Endothelial cell of umbilical vein (primary cell): ENCODE measurements around the gene KRTAP4-9. TPM values are rescaled to one million over a fixed set of nuclear protein-coding genes. Genes with fewer than 3 reads are reported as not detected.
"Not testable (repeated sequence)": the region's sequence is repeated elsewhere in the genome, so short reads cannot be mapped to it uniquely, and the experiment has no call there.

ENCODE experiments used
- BruUV-seq: library from RNA; stranded (reverse); fragments of 400-500 nt; replicated peaks from 2 replicates; lab custom pipeline; 2021; lab: Mats Ljungman, UMichigan
- CTCF ChIA-PET: fragments of 300-600, 350-600 bp; sonication (Branson Sonifier 250); formaldehyde crosslinking; loops from one replicate; lab custom pipeline; 2021; ENCODE audit warnings: antibody characterized with exemption, inconsistent platforms; lab: Charles Lee
- POLR2A ChIA-PET: fragments of 300-600, 350-600 bp; sonication (Branson Sonifier 250); formaldehyde crosslinking; loops from one replicate; lab custom pipeline; 2021; ENCODE audit warnings: antibody characterized with exemption, inconsistent platforms; lab: Charles Lee
- DNase-seq: peaks from one replicate; pipeline ENCODE4 v3.0.0-alpha.2; 2011; ENCODE audit warnings: low read depth, low spot score
- FAIRE-seq: peaks from 2 replicates; lab custom pipeline; 2011; peaks lifted over from hg19 to GRCh38; lab: Jason Lieb, UNC
- H2AFZ ChIP-seq: 2 replicates; pipeline ENCODE4 v1.6.0; 2012; ENCODE audit warnings: low read depth, low read length, control low read depth, inconsistent platforms
- H3K27ac ChIP-seq: 2 replicates; pipeline ENCODE4 v1.5.1; 2011; ENCODE audit warnings: low read depth, mild to moderate bottlenecking, control low read depth, low read length, moderate library complexity; ENCODE audit not compliant: insufficient read depth
- H3K27me3 ChIP-seq, 2 experiments: 2 replicates each; pipeline versions ENCODE4 v1.6.0 to v1.6.1; 2011; ENCODE audit warnings: low read length in 2 of 2, mixed read lengths in 1 of 2; ENCODE audit not compliant: control insufficient read depth in 2 of 2, insufficient read depth in 2 of 2
- H3K36me3 ChIP-seq, 2 experiments: 2 replicates in 1 of 2; 3 replicates in 1 of 2; pipeline ENCODE4 v1.5.1; 2011; ENCODE audit warnings: low read length in 2 of 2, mild to moderate bottlenecking in 1 of 2, moderate library complexity in 1 of 2; ENCODE audit not compliant: control insufficient read depth in 2 of 2, insufficient read depth in 2 of 2; ENCODE audit errors: extremely low read depth in 1 of 2
- H3K4me1 ChIP-seq: 3 replicates; pipeline ENCODE4 v1.5.1; 2011; ENCODE audit warnings: mild to moderate bottlenecking, low read length; ENCODE audit not compliant: control insufficient read depth, insufficient read depth; ENCODE audit errors: extremely low read depth
- H3K4me2 ChIP-seq: 2 replicates; pipeline ENCODE4 v1.6.1; 2011; ENCODE audit warnings: low read length, control low read depth, mixed read lengths; ENCODE audit not compliant: insufficient read depth
- H3K4me3 ChIP-seq, 3 experiments: fragments of 200-600 bp in 1 of 3; sonication (generic), shearing (Covaris generic) in 1 of 3; replicated peaks in 1 of 3; 2 replicates each; pipeline ENCODE4 v1.5.1; 2011 to 2016; ENCODE audit warnings: control low read depth in 3 of 3, low read length in 3 of 3, mild to moderate bottlenecking in 2 of 3, inconsistent platforms in 1 of 3, low read depth in 1 of 3, moderate library complexity in 1 of 3; ENCODE audit not compliant: insufficient read depth in 1 of 3
- H3K79me2 ChIP-seq: 2 replicates; pipeline ENCODE4 v1.6.0; 2012; ENCODE audit warnings: low read length, inconsistent platforms; ENCODE audit not compliant: control insufficient read depth, insufficient read depth
- H3K9ac ChIP-seq: replicated peaks from 2 replicates; pipeline ENCODE3; 2011; ENCODE audit warnings: low read length, control low read depth; ENCODE audit not compliant: insufficient read depth; ENCODE audit errors: extremely low read depth
- H3K9me1 ChIP-seq: replicated peaks from 3 replicates; pipeline ENCODE4 v1.6.0; 2011; ENCODE audit warnings: mild to moderate bottlenecking, low read length; ENCODE audit not compliant: control insufficient read depth, insufficient read depth; ENCODE audit errors: extremely low read depth
- H3K9me3 ChIP-seq: replicated peaks from 2 replicates; pipeline ENCODE4 v1.5.1; 2012; ENCODE audit warnings: low read length, inconsistent platforms; ENCODE audit not compliant: control insufficient read depth, insufficient read depth
- H4K20me1 ChIP-seq: replicated peaks from 2 replicates; pipeline ENCODE3; 2011; ENCODE audit warnings: mild to moderate bottlenecking, low read length; ENCODE audit not compliant: control insufficient read depth, insufficient read depth; ENCODE audit errors: extremely low read depth
- CTCF ChIP-seq, 2 donors: IDR thresholded peaks; 1 replicate in 1 of 2; 2 replicates in 1 of 2; pipeline ENCODE4 v1.5.1; 2011; ENCODE audit warnings: low read length in 2 of 2, mild to moderate bottlenecking in 2 of 2, moderate library complexity in 2 of 2, control low read depth in 1 of 2, inconsistent platforms in 1 of 2, low read depth in 1 of 2; ENCODE audit not compliant: insufficient read depth in 1 of 2; ENCODE audit errors: extremely low read depth in 1 of 2
- EZH2 ChIP-seq: IDR thresholded peaks from 2 replicates; pipeline ENCODE4 v1.6.1; 2012; ENCODE audit warnings: borderline replicate concordance, low read depth, mild to moderate bottlenecking, moderate library complexity, low read length, inconsistent platforms; ENCODE audit not compliant: severe bottlenecking
- FOS ChIP-seq: IDR thresholded peaks from 2 replicates; pipeline ENCODE4 v1.6.1; 2011; ENCODE audit warnings: mild to moderate bottlenecking, low read length, moderate library complexity, borderline replicate concordance; ENCODE audit not compliant: insufficient read depth
- GATA2 ChIP-seq: IDR thresholded peaks from 2 replicates; pipeline ENCODE4 v1.7.0; 2011; ENCODE audit warnings: low read depth, mild to moderate bottlenecking, moderate library complexity, mixed read lengths, low read length; ENCODE audit not compliant: insufficient read length, insufficient read depth
- JUN ChIP-seq: IDR thresholded peaks from 2 replicates; pipeline ENCODE4 v1.6.1; 2011; ENCODE audit warnings: borderline replicate concordance, low read depth; ENCODE audit not compliant: insufficient read length, insufficient read depth
- MAX ChIP-seq: IDR thresholded peaks from 2 replicates; pipeline ENCODE4 v1.6.1; 2011; ENCODE audit not compliant: insufficient read depth, insufficient read length
- MYC ChIP-seq: IDR thresholded peaks from one replicate; pipeline ENCODE4 v1.6.1; 2011; ENCODE audit warnings: mild to moderate bottlenecking, low read depth, low read length
- POLR2A ChIP-seq: IDR thresholded peaks from 2 replicates; pipeline ENCODE4 v1.6.1; 2012; ENCODE audit warnings: low read depth, mild to moderate bottlenecking, control low read depth, low read length
- POLR2AphosphoS5 ChIP-seq: IDR thresholded peaks from 2 replicates; pipeline ENCODE4 v1.6.1; 2012; ENCODE audit warnings: low read depth, mild to moderate bottlenecking, control low read depth, low read length, moderate library complexity; ENCODE audit not compliant: insufficient read depth
- dilution Hi-C: fragments of 300-500 bp; cut with MboI; formaldehyde crosslinking; loops from one replicate; pipeline ENCODE4 v1.15.0; 2019; ENCODE audit warnings: low sequenced_read_pairs; ENCODE audit not compliant: extremely low pct_ligation_motif_present
- intact Hi-C: fragments of 100-400 bp; cut with micrococcal nuclease; formaldehyde crosslinking; loops from one replicate; pipeline ENCODE4 v1.10.0; 2022
- polyA plus RNA-seq, 4 experiments: library from polyadenylated mRNA; depleted of rRNA in 3 of 4; stranded (reverse) in 3 of 4; unstranded in 1 of 4; fragments of >200 nt; gene quantifications; 2 replicates each; pipeline versions ENCODE4 v1.2.1 to v1.2.3, GENCODE V29; 2011 to 2012; ENCODE audit warnings: missing spikeins in 1 of 4
- total RNA-seq: library from RNA; stranded (reverse); gene quantifications from 2 replicates; pipeline ENCODE4 v1.2.3, GENCODE V29; 2021

KRTAP4-9 gene
- total and polyA plus RNA-seq, 2 donors (not counting 3 experiments of a cell fraction or from before 2014, with no cell fraction given): not detected

DNA sequence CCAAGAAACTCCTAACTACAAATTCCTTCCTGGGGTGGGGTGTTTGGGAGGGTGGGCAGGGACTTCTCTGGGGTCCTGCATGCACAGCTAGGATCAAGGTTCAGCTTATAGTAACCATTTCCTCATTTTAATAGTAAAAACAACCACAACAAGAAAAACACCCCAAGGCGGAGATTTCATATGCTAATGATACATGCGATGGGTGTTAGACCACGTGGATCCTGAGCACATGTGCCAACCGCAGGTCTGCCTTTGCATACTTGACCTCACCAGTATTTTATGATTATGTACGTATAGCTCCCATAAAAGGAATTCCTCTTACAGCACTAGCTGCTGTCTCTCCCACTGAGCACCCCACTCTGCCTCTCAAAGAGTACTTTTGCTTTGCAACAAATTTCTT is 11.1 kb downstream of the KRTAP4-9 start:
- H3K27ac ChIP-seq: no peak overlapping the region
- intact Hi-C loops: no loop called here
- no peaks in the 10 kb centered on the region for H3K36me3 ChIP-seq
- no peaks in the 10 kb centered on the region for H3K9me3 ChIP-seq
- FAIRE-seq (no peak), DNase-seq (no peak)
- H3K9me1 ChIP-seq: no peaks in the 10 kb centered on the region
- CTCF ChIA-PET: no interaction called here
- no peak overlapping the region for H3K4me2 ChIP-seq
- dilution Hi-C loops: no loop called here
- no peaks in the 10 kb centered on the region for H4K20me1 ChIP-seq
- no peak overlapping the region for H3K4me3 ChIP-seq
- no TSS peak for BruUV-seq
- H3K9ac ChIP-seq: no peak overlapping the region
- H3K27me3 ChIP-seq: peaks cover 0 to 5% of the 10 kb centered on the region in 2 experiments
- H3K4me1 ChIP-seq: peaks cover 3% of the 10 kb centered on the region
- POLR2A ChIA-PET: no interaction called here
- TF ChIP-seq MAX (no peak), JUN (no peak), POLR2AphosphoS5 (no peak), MYC (no peak), FOS (no peak), CTCF (IDR thresholded peaks at IDR 0.05; ENCODE audit: extremely low read depth in 1 of 2, insufficient read depth in 1 of 2, low read depth in 1 of 2, low read length in 2 of 2) (no peak), GATA2 (no peak), EZH2 (no peak), POLR2A (no peak)
- no peak overlapping the region for H2AFZ ChIP-seq
- H3K79me2 ChIP-seq: no peaks in the 10 kb centered on the region

DNA sequence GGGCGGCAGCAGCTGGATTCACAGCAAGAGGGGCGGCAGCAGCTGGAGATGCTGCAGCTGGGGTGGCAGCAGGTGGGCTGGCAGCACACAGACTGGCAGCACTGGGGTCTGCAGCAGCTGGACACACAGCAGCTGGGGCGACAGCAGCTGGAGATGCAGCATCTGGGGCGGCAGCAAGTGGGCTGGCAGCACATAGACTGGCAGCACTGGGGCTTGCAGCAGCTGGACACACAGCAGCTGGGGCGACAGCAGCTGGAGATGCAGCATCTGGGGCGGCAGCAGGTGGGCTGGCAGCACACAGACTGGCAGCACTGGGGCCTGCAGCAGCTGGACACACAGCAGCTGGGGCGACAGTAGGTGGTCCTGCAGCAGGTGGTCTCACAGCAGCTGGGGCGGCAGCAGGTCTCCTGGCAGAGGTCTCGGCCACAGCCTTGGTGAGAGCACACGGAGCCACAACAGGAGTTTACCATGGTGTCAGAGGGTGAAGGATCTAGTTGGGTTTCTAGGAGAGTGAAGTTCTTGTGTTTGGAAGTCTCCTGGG is 12.7 kb downstream of the KRTAP4-9 start, which contains the start of gene KRTAP4-11:
TSS of gene KRTAP4-11 (minus strand) at position 528 of the 541 bp plus-strand sequence. CDS start at position 470, 58 bp downstream.
- dilution Hi-C loops: not testable (repeated sequence)

More for the DNA sequence above, 12.7 kb downstream of the KRTAP4-9 start, which contains the start of gene KRTAP4-11:
- H3K9ac ChIP-seq, DNase-seq, CTCF ChIA-PET, POLR2A ChIA-PET, H3K79me2 ChIP-seq, intact Hi-C loops, H3K4me3 ChIP-seq, H3K4me1 ChIP-seq, H3K27me3 ChIP-seq, BruUV-seq, H3K9me1 ChIP-seq, H3K4me2 ChIP-seq, H4K20me1 ChIP-seq, H3K27ac ChIP-seq, H3K9me3 ChIP-seq, FAIRE-seq, H3K36me3 ChIP-seq, H2AFZ ChIP-seq: not testable (repeated sequence)
